Mammary epithelial cell (primary cell): ENCODE results near the gene METTL5.

Experiments
- EZH2 ChIP-seq: IDR thresholded peaks from 2 replicates; pipeline ENCODE4 v1.6.1; 2012; ENCODE audit warnings: low read length, inconsistent platforms, borderline replicate concordance
- TF ChIP-seq, protein P1 (sequence below), 2 donors: IDR thresholded peaks in 1 of 2; conservative IDR thresholded peaks in 1 of 2; 2 replicates each; pipeline ENCODE4 v1.5.1; 2011 to 2012; ENCODE audit warnings: inconsistent platforms in 2 of 2, low read length in 2 of 2, mild to moderate bottlenecking in 2 of 2, control low read depth in 1 of 2, low read depth in 1 of 2; ENCODE audit not compliant: insufficient read depth in 1 of 2; ENCODE audit errors: extremely low read depth in 1 of 2

DNA sequence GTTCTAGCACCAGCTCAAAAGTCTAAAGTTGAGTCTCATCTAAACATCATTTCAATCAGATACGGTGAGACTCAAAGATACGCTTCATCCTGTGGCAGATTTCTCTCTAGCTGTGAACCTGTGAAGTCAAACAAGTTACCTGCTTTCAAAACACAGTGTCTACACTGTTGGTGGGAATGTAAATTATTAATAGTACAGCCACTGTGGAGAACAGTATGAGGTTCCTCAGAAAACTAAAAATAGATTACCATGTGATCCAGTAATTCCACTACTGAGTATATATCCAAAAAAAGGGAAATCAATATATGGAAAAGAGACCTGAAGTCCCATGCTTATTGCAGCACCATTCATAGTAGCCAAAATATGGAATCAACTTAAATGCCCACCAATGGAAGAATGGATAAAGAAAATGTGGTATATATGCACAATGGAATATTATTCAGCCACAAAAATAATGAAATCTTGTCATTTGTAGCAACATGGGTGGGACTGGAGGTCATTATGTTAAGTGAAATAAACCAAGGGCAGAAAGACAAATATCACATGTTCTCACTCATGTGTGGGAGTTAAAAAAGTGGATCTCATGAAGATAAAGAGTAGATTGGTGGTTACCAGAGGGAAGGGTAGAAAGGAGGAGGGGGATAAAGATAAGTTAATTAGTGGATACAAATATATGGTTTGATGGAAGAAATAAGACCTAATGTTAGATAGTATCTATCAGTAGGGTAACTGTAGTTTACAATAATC lies 14.2 kb upstream of the METTL5 start:
- no peak for TF ChIP-seq EZH2
- TF ChIP-seq, protein P1, sequence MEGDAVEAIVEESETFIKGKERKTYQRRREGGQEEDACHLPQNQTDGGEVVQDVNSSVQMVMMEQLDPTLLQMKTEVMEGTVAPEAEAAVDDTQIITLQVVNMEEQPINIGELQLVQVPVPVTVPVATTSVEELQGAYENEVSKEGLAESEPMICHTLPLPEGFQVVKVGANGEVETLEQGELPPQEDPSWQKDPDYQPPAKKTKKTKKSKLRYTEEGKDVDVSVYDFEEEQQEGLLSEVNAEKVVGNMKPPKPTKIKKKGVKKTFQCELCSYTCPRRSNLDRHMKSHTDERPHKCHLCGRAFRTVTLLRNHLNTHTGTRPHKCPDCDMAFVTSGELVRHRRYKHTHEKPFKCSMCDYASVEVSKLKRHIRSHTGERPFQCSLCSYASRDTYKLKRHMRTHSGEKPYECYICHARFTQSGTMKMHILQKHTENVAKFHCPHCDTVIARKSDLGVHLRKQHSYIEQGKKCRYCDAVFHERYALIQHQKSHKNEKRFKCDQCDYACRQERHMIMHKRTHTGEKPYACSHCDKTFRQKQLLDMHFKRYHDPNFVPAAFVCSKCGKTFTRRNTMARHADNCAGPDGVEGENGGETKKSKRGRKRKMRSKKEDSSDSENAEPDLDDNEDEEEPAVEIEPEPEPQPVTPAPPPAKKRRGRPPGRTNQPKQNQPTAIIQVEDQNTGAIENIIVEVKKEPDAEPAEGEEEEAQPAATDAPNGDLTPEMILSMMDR (conservative IDR thresholded peaks at IDR 0.05 in 1 of 2, IDR thresholded peaks at IDR 0.05 in 1 of 2; ENCODE audit: extremely low read depth in 1 of 2, insufficient read depth in 1 of 2, low read depth in 1 of 2, low read length in 2 of 2): no peak
